ENCODE data around the gene CHCHD6.

DNA sequence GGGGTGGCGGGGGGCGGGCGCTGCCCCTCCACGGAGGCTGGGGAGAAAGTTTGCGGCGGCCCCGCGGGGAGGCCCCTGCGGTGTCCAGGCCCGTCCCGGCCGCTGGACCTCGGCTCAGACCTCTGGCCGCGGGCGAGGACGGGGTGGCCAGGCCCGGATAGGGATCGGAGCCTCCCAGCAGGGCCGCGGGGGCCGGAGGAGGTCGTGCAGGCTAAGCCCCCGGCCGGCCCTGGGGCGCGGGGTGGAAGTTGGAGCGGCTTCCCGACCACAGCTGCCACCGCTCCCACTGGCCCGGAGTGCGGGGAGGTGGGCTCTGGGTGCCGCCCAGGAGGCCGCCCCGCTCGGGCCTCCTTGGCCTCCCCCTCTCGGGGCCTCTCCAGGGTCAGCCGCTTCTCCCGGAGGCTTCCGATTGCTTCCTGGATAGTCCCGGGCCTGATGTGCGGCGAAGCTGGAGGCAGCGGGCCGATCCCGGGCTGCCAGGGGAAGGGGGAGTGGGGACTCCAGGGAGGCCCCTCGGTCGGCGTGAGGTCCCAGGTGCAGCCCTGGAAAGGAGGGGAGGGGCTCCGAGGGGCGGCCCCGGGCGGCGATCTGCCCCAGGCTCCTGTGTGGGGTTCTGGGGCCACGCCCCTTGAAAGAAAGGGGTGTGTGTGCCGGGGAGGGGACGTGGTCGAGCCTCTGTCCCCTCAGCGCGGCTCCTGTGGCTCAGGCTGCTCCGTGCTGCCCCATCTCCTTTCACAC, 279.8 kb downstream of the CHCHD6 start:
- TF ChIP-seq, protein P1, sequence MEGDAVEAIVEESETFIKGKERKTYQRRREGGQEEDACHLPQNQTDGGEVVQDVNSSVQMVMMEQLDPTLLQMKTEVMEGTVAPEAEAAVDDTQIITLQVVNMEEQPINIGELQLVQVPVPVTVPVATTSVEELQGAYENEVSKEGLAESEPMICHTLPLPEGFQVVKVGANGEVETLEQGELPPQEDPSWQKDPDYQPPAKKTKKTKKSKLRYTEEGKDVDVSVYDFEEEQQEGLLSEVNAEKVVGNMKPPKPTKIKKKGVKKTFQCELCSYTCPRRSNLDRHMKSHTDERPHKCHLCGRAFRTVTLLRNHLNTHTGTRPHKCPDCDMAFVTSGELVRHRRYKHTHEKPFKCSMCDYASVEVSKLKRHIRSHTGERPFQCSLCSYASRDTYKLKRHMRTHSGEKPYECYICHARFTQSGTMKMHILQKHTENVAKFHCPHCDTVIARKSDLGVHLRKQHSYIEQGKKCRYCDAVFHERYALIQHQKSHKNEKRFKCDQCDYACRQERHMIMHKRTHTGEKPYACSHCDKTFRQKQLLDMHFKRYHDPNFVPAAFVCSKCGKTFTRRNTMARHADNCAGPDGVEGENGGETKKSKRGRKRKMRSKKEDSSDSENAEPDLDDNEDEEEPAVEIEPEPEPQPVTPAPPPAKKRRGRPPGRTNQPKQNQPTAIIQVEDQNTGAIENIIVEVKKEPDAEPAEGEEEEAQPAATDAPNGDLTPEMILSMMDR (IDR thresholded peaks at IDR 0.05; ENCODE audit: low read depth, low read length), result no peak
- TF ChIP-seq EZH2phosphoT487 (IDR thresholded peaks at IDR 0.05; ENCODE audit: low read depth), result no peak
